ENCODE data around the gene ABCA7. TPM values are rescaled to one million over a fixed set of nuclear protein-coding genes. Genes with fewer than 3 reads are reported as not detected.

Gene ABCA7
- total and polyA plus RNA-seq, 2 of the 13 experiments (the other 11 are each of a cell fraction or from before 2014, with no cell fraction given) = 4.4 to 32.4 TPM

DNA sequence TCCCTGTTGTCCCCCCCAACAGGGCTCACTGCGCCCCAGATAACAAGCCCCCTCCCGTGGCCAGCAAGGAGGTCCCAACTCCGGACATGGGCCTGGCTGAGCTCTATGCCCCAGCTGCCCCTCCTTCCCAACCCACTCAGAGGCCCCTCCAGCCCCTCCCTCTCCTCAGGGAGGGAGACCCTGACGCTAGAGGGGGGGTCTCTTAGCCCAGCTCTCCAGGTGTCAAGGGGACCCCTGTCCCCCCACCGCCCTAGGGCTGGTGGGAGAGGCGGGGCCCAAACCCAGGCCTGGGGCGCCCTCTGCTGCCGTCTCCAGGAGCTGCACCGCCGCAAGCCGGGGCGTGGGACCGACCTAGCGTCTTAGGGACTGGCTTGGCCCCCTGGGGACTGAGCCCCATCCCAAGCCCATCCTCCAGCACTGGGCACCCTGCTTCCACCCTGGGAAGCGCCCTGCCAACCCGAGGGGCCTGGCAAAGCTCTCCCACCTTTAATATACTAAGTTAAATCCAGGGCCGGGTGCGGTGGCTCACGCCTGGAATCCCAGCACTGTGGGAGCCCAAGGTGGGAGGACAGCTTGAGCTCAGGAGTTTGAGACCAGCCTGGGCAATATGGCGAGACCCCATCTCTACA, 38.3 kb upstream of the ABCA7 start:
- 16% methylated on average over 9 of the region's 20 CpGs for WGBS (ENCODE audit: low lambda C conversion rate)
- Histone ChIP-seq H3K27me3 (ENCODE audit: control insufficient read depth in 1 of 2, insufficient read depth in 2 of 2, low read length in 2 of 2) (peaks cover 15 to 50% of the 10 kb centered on the region in 2 experiments), H3K36me3 (replicated peaks in 1 of 2; ENCODE audit: control insufficient read depth in 1 of 2, insufficient read depth in 2 of 2, low read length in 2 of 2) (no peaks in the 10 kb centered on the region), H3K4me1 (ENCODE audit: insufficient read depth, low read length) (peaks cover 29% of the 10 kb centered on the region), H3K9me3 (ENCODE audit: low read length) (no peaks in the 10 kb centered on the region), H4K20me1 (ENCODE audit: insufficient read depth, low read length) (no peaks in the 10 kb centered on the region), H2AFZ (ENCODE audit: low read length) (no peak overlapping the region), H3K79me2 (ENCODE audit: insufficient read depth, low read length) (no peaks in the 10 kb centered on the region), H3K9ac (ENCODE audit: insufficient read depth, low read depth, low read length) (no peak overlapping the region), H3K27ac (ENCODE audit: extremely low read length, insufficient read depth, low read length) (no peak overlapping the region), H3K4me2 (ENCODE audit: low read depth, low read length) (peak overlapping the region; percentile 65), H3K4me3 (replicated peaks in 1 of 3; ENCODE audit: insufficient read depth in 1 of 3, low read depth in 2 of 3, low read length in 3 of 3) (peak overlapping the region in 2 of 3 experiments; percentile 7 to 66; a peak in 1 of 6 replicates)
- DNase-seq (ENCODE audit: low spot score) (no peak), FAIRE-seq (no peak), ATAC-seq (peak; percentile 63)
- no TSS peak for BruUV-seq (replicated peaks)
- ChIA-PET CTCF (ENCODE audit: low intra/inter-chr PET ratio, low total read pairs) (no interaction called here), POLR2A (no interaction called here)
- intact Hi-C loops (cut with micrococcal nuclease; ENCODE audit: unreplicated experiment) = no loop called here
- in situ Hi-C loops (cut with HindIII; ENCODE audit: extremely low pct_ligation_motif_present, low pct_unique_long_range_greater_than_20kb) = no loop called here
- TF ChIP-seq ZNF343 (CRISPR knock-in tag; IDR thresholded peaks at IDR 0.05) = no peak
- TF ChIP-seq NFE2L1 (CRISPR knock-in tag; IDR thresholded peaks at IDR 0.05; ENCODE audit: borderline replicate concordance) = no peak
- no peak for TF ChIP-seq NAIF1 (CRISPR knock-in tag; IDR thresholded peaks at IDR 0.05; ENCODE audit: borderline replicate concordance)
- no peak for TF ChIP-seq ZFP62 (CRISPR knock-in tag; IDR thresholded peaks at IDR 0.05)
- TF ChIP-seq GABPA (IDR thresholded peaks at IDR 0.05; ENCODE audit: low read depth, low read length) = no peak
- TF ChIP-seq GABPA (CRISPR knock-in tag; IDR thresholded peaks at IDR 0.05; ENCODE audit: low read depth) = no peak
- TF ChIP-seq ZFX (CRISPR knock-in tag; IDR thresholded peaks at IDR 0.05; ENCODE audit: low read depth) = 0 out of 2 replicates have a peak, but pooled peaks have one; percentile 36
- TF ChIP-seq NFKB2 (CRISPR knock-in tag; IDR thresholded peaks at IDR 0.05; ENCODE audit: borderline replicate concordance) = peak; percentile 32; the same call in 1 of the 2 replicates
- peak; percentile 22 for TF ChIP-seq YY1 (IDR thresholded peaks at IDR 0.05; ENCODE audit: insufficient read depth, insufficient replicate concordance, low read depth, low read length)
- no peak for TF ChIP-seq PLRG1 (conservative IDR thresholded peaks at IDR 0.05)
- no peak for TF ChIP-seq RNF2 (conservative IDR thresholded peaks at IDR 0.05; ENCODE audit: low read depth)
- TF ChIP-seq SMC3 (IDR thresholded peaks at IDR 0.05; ENCODE audit: low read length) = peak; percentile 61; the same call in 1 of the 2 replicates
- TF ChIP-seq REL (CRISPR knock-in tag; conservative IDR thresholded peaks at IDR 0.05) = no peak
- no peak for TF ChIP-seq SP2 (CRISPR knock-in tag; IDR thresholded peaks at IDR 0.05)
- TF ChIP-seq HDAC1 (CRISPR knock-in tag; IDR thresholded peaks at IDR 0.05) = 0 out of 2 replicates have a peak, but pooled peaks have one; percentile 39
- TF ChIP-seq ZNF354B (CRISPR knock-in tag; IDR thresholded peaks at IDR 0.05) = no peak
- TF ChIP-seq NR2C2 (CRISPR knock-in tag; IDR thresholded peaks at IDR 0.05; ENCODE audit: borderline replicate concordance) = no peak
- TF ChIP-seq, protein P1, sequence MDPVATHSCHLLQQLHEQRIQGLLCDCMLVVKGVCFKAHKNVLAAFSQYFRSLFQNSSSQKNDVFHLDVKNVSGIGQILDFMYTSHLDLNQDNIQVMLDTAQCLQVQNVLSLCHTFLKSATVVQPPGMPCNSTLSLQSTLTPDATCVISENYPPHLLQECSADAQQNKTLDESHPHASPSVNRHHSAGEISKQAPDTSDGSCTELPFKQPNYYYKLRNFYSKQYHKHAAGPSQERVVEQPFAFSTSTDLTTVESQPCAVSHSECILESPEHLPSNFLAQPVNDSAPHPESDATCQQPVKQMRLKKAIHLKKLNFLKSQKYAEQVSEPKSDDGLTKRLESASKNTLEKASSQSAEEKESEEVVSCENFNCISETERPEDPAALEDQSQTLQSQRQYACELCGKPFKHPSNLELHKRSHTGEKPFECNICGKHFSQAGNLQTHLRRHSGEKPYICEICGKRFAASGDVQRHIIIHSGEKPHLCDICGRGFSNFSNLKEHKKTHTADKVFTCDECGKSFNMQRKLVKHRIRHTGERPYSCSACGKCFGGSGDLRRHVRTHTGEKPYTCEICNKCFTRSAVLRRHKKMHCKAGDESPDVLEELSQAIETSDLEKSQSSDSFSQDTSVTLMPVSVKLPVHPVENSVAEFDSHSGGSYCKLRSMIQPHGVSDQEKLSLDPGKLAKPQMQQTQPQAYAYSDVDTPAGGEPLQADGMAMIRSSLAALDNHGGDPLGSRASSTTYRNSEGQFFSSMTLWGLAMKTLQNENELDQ (CRISPR knock-in tag; IDR thresholded peaks at IDR 0.05; ENCODE audit: borderline replicate concordance) = no peak
- no peak for TF ChIP-seq ZNF598 (CRISPR knock-in tag; IDR thresholded peaks at IDR 0.05; ENCODE audit: borderline replicate concordance)
- no peak for TF ChIP-seq ZFAT (CRISPR knock-in tag; conservative IDR thresholded peaks at IDR 0.05)
- TF ChIP-seq PPARG (CRISPR knock-in tag; conservative IDR thresholded peaks at IDR 0.05) = no peak
- TF ChIP-seq, protein P2, sequence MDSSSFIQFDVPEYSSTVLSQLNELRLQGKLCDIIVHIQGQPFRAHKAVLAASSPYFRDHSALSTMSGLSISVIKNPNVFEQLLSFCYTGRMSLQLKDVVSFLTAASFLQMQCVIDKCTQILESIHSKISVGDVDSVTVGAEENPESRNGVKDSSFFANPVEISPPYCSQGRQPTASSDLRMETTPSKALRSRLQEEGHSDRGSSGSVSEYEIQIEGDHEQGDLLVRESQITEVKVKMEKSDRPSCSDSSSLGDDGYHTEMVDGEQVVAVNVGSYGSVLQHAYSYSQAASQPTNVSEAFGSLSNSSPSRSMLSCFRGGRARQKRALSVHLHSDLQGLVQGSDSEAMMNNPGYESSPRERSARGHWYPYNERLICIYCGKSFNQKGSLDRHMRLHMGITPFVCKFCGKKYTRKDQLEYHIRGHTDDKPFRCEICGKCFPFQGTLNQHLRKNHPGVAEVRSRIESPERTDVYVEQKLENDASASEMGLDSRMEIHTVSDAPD (CRISPR knock-in tag; IDR thresholded peaks at IDR 0.05) = no peak
- TF ChIP-seq RELA (CRISPR knock-in tag; IDR thresholded peaks at IDR 0.05) = no peak
- TF ChIP-seq, protein P3, sequence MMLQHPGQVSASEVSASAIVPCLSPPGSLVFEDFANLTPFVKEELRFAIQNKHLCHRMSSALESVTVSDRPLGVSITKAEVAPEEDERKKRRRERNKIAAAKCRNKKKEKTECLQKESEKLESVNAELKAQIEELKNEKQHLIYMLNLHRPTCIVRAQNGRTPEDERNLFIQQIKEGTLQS (CRISPR knock-in tag; IDR thresholded peaks at IDR 0.05) = no peak

All from HepG2 (cell line).